KMS-11 (cell line): Measurements from ENCODE around the gene AFF1.

Experiments
- H2AFZ ChIP-seq: fragments of 200-600 bp; sonication (generic); 2 replicates; pipeline ENCODE4 v1.6.1; 2016; ENCODE audit warnings: antibody characterized with exemption, mixed run types, low read depth
- H3K27ac ChIP-seq: fragments of 200-600 bp; sonication (generic); 2 replicates; pipeline ENCODE4 v1.6.1; 2016; ENCODE audit warnings: mild to moderate bottlenecking, mixed run types
- H3K27me3 ChIP-seq: fragments of 200-600 bp; sonication (generic); 2 replicates; pipeline ENCODE4 v1.6.1; 2017; ENCODE audit warnings: mild to moderate bottlenecking, low read depth, mixed run types, moderate library complexity; ENCODE audit not compliant: insufficient read depth
- H3K36me3 ChIP-seq: fragments of 200-600 bp; sonication (generic); 2 replicates; pipeline ENCODE4 v1.6.1; 2017; ENCODE audit warnings: mild to moderate bottlenecking, mixed run types; ENCODE audit not compliant: insufficient read depth
- H3K4me1 ChIP-seq: fragments of 200-600 bp; sonication (generic); 2 replicates; pipeline ENCODE4 v1.6.1; 2016; ENCODE audit warnings: mild to moderate bottlenecking, low read depth, mixed run types; ENCODE audit not compliant: poor library complexity, severe bottlenecking
- H3K4me2 ChIP-seq: fragments of 200-600 bp; sonication (generic); 2 replicates; pipeline ENCODE4 v1.7.0; 2016; ENCODE audit warnings: mild to moderate bottlenecking, mixed run types
- H3K4me3 ChIP-seq: fragments of 200-600 bp; sonication (generic); IDR thresholded peaks from 2 replicates; pipeline ENCODE4 v1.6.1; 2017; ENCODE audit warnings: low read depth, low read length, mixed read lengths; ENCODE audit not compliant: insufficient read depth
- H3K79me2 ChIP-seq: fragments of 200-600 bp; sonication (generic); 2 replicates; pipeline ENCODE4 v1.6.1; 2016; ENCODE audit warnings: low read depth, mixed run types; ENCODE audit not compliant: insufficient read depth
- H3K9ac ChIP-seq: fragments of 200-600 bp; sonication (generic); 2 replicates; pipeline ENCODE4 v1.6.1; 2016; ENCODE audit warnings: mild to moderate bottlenecking, mixed run types
- H4K20me1 ChIP-seq: fragments of 200-600 bp; sonication (generic); 2 replicates; pipeline ENCODE4 v1.6.1; 2016; ENCODE audit warnings: mild to moderate bottlenecking, mixed run types; ENCODE audit not compliant: insufficient read depth
- TF ChIP-seq, protein P1 (sequence below): fragments of 200-600 bp; sonication (generic); conservative IDR thresholded peaks from 2 replicates; pipeline ENCODE4 v1.6.1; 2017; ENCODE audit warnings: low read depth, mild to moderate bottlenecking, antibody characterized with exemption, low read length, moderate library complexity, mixed read lengths

AFF1 gene

DNA sequence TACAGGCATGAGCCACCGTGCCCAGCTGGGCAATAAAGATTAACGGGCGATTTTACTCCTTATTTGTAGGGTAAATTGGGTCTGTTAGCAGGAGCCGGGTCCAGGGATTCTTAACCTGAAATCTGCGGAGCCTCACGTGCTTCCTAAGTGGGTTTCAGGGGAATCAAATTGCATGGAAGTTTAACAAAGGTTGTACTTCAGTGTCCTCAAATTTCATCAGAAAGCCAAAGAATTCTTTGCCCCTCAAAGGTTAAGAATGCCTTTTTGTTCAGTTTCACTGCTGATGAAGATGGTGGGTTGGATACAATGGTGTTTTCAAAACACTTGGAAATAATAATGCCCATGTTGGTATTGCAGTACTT lies 67.9 kb downstream of the AFF1 start:
- TF ChIP-seq, protein P1, sequence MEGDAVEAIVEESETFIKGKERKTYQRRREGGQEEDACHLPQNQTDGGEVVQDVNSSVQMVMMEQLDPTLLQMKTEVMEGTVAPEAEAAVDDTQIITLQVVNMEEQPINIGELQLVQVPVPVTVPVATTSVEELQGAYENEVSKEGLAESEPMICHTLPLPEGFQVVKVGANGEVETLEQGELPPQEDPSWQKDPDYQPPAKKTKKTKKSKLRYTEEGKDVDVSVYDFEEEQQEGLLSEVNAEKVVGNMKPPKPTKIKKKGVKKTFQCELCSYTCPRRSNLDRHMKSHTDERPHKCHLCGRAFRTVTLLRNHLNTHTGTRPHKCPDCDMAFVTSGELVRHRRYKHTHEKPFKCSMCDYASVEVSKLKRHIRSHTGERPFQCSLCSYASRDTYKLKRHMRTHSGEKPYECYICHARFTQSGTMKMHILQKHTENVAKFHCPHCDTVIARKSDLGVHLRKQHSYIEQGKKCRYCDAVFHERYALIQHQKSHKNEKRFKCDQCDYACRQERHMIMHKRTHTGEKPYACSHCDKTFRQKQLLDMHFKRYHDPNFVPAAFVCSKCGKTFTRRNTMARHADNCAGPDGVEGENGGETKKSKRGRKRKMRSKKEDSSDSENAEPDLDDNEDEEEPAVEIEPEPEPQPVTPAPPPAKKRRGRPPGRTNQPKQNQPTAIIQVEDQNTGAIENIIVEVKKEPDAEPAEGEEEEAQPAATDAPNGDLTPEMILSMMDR = no peak
- Histone ChIP-seq H3K79me2 (peaks cover 62% of the 10 kb centered on the region), H3K4me1 (peaks cover 49% of the 10 kb centered on the region)

DNA sequence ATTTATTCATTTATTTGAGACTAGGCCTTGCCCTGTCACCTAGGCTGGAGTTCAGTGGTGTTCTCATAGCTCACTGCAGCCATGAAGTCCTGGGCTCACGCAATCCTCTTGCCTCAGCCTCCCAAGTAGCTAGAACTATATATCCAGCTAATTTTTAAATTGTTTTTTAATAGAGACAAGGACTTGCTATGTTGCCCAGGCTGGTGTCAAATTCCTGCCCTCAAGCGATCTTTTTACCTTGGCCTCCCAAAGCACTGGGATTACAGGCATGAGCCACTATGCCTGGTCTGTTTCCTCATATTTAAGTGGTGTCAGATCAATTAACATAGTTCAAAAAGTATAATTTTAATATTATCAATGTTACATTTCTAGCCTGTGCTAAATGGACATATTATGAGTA lies 68.5 kb downstream of the AFF1 start:
- H3K27ac ChIP-seq = peak overlapping the region; percentile 90
- peaks cover 62% of the 10 kb centered on the region for H3K79me2 ChIP-seq
- H3K4me1 ChIP-seq = peaks cover 49% of the 10 kb centered on the region
- no peaks in the 10 kb centered on the region for H3K36me3 ChIP-seq
- TF ChIP-seq, protein P1 = no peak
- H3K27me3 ChIP-seq = no peaks in the 10 kb centered on the region
- H3K4me2 ChIP-seq = peak overlapping the region; percentile 88
- H3K9ac ChIP-seq = no peak overlapping the region
- H2AFZ ChIP-seq = no peak overlapping the region
- no peak overlapping the region for H3K4me3 ChIP-seq
- H4K20me1 ChIP-seq = no peaks in the 10 kb centered on the region; the same call in 1 of the 2 replicates

More for the DNA sequence above, 67.9 kb downstream of the AFF1 start:
- H3K9ac ChIP-seq = no peak overlapping the region
- H3K36me3 ChIP-seq = no peaks in the 10 kb centered on the region
- no peaks in the 10 kb centered on the region for H4K20me1 ChIP-seq
- H3K27me3 ChIP-seq = no peaks in the 10 kb centered on the region
- no peak overlapping the region for H2AFZ ChIP-seq
- no peak overlapping the region for H3K4me3 ChIP-seq
- H3K27ac ChIP-seq = peak overlapping the region; percentile 90
- H3K4me2 ChIP-seq = peak overlapping the region; percentile 88; the same call in 1 of the 2 replicates

DNA sequence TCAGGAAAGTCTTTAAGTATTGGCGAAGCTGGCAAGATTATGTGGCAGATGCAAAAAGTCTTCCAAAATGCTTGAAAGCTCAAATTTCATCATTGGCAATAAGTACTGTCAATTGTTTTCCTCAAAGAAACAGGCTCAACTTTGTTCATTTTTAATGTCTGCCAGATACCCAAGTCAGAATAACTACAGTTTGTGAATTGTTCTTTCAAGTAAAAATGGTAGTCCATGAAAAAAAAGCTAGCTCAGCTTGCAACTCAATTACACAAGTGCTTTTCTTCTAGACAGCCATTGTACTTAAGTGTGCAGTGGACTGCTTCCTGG lies 70.5 kb downstream of the AFF1 start:
- H3K4me2 ChIP-seq = peak overlapping the region; percentile 88
- peaks cover 70% of the 10 kb centered on the region for H3K79me2 ChIP-seq
- peak overlapping the region; percentile 74 for H3K9ac ChIP-seq
- H3K4me3 ChIP-seq = no peak overlapping the region
- no peaks in the 10 kb centered on the region for H3K36me3 ChIP-seq
- H3K27ac ChIP-seq = peak overlapping the region; percentile 90
- TF ChIP-seq, protein P1 = no peak
- H4K20me1 ChIP-seq = no peaks in the 10 kb centered on the region; the same call in 1 of the 2 replicates
- H3K4me1 ChIP-seq = peaks cover 69% of the 10 kb centered on the region
- H3K27me3 ChIP-seq = no peaks in the 10 kb centered on the region
- H2AFZ ChIP-seq = peak overlapping the region; percentile 5; the same call in 1 of the 2 replicates

DNA sequence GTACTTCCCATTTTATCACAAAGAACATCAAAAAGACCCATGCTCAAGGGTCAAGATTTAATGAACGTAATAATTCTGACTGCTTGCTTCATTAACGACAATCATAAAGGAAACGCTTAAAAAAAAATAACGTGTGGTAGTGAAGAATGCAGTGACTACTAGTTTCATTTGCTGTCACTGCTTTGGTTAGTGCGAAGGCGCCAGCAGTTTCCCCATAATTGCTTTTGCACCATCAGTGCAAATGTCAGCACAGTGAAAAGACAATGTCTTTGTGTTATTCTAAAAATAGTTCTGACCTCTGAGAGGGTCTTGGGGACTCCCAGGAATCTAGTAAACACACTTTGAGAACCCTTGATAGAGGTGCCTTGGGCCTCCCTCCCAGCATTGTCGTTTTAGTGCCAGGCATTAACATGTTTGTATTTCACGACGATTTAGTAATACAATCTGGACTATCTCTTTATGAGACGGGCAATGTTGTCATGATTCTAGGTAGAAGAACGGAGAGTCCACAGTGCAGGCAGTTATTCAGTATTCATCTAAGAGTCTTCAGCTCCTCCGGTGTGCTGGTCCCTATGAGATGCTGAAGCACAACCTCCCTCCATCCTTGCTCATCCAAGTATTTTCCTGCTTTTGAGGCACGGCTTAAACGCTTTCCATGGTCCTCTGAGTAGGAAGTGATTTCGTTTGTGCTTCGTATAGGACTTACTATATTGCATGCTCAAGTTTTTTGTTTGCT lies 71.0 kb downstream of the AFF1 start:
- Histone ChIP-seq H3K27ac (peak overlapping the region; percentile 90), H3K4me1 (peaks cover 69% of the 10 kb centered on the region), H3K4me3 (peak overlapping the region; percentile 66), H3K79me2 (peaks cover 75% of the 10 kb centered on the region), H2AFZ (peak overlapping the region; percentile 5; the same call in 1 of the 2 replicates), H3K4me2 (peak overlapping the region; percentile 88), H3K27me3 (no peaks in the 10 kb centered on the region), H3K9ac (peak overlapping the region; percentile 74), H4K20me1 (no peaks in the 10 kb centered on the region; the same call in 1 of the 2 replicates), H3K36me3 (no peaks in the 10 kb centered on the region)
- TF ChIP-seq, protein P1 = no peak
